Tibial nerve (tissue), 4 donors: ENCODE measurements around the gene BMP2K. TPM values are rescaled to one million over a fixed set of nuclear protein-coding genes. Genes with fewer than 3 reads are reported as not detected.

Experiments
- DNase-seq, 2 donors: peaks; one replicate each; pipeline ENCODE4 v3.0.0-alpha.2; 2019; ENCODE audit warnings: low spot score in 2 of 2
- H3K27ac ChIP-seq, 4 donors: fragments of 200-600 bp; sonication (generic) in 3 of 4; one replicate each; pipeline ENCODE4 v1.5.1; 2017 to 2019; ENCODE audit warnings: mild to moderate bottlenecking in 1 of 4
- H3K27me3 ChIP-seq, 2 donors: fragments of 200-600 bp; sonication (generic) in 1 of 2; one replicate each; pipeline versions ENCODE4 v1.5.1 to v1.6.0; 2017 to 2019
- H3K36me3 ChIP-seq, 3 donors: fragments of 200-600 bp; sonication (generic); one replicate each; pipeline ENCODE4 v1.5.1; 2018 to 2019
- H3K4me1 ChIP-seq, 4 donors: fragments of 200-600 bp; sonication (generic) in 3 of 4; one replicate each; pipeline ENCODE4 v1.5.1; 2017 to 2019
- H3K4me3 ChIP-seq, 4 donors: fragments of 200-600 bp; sonication (generic) in 3 of 4; one replicate each; pipeline ENCODE4 v1.5.1; 2017 to 2019; ENCODE audit warnings: mild to moderate bottlenecking in 1 of 4, moderate library complexity in 1 of 4
- H3K9me3 ChIP-seq, 4 donors: fragments of 200-600 bp; sonication (generic) in 3 of 4; one replicate each; pipeline ENCODE4 v1.5.1; 2017 to 2019
- CTCF ChIP-seq, 5 experiments: fragments of 200-600 bp in 3 of 5; fragments of 450-650 bp in 2 of 5; sonication (generic) in 3 of 5; IDR thresholded peaks; one replicate each; pipeline ENCODE4 v1.5.1; 2016 to 2019; ENCODE audit warnings: antibody characterized with exemption in 5 of 5, mild to moderate bottlenecking in 3 of 5, moderate library complexity in 2 of 5
- EP300 ChIP-seq, 2 donors: sonication (generic); formaldehyde crosslinking; IDR thresholded peaks; one replicate each; pipeline ENCODE4 v1.6.1; 2017; ENCODE audit warnings: antibody characterized with exemption in 2 of 2, mild to moderate bottlenecking in 1 of 2
- POLR2A ChIP-seq, 2 donors: fragments of 450-650 bp; IDR thresholded peaks; one replicate each; pipeline ENCODE4 v1.6.1; 2017; ENCODE audit warnings: antibody characterized with exemption in 2 of 2, mild to moderate bottlenecking in 2 of 2, moderate library complexity in 2 of 2
- WGBS, 2 donors: methylation state at CpG; one replicate each; pipeline ENCODE4 v1.1.5; 2018; 5-methylcytosine and 5-hydroxymethylcytosine counted together
- total RNA-seq, 4 donors: library from RNA; depleted of rRNA; stranded (reverse); fragments of >200 nt; gene quantifications; one replicate each; pipeline ENCODE4 v1.1.0, GENCODE V29; 2016

Gene BMP2K
- total RNA-seq, 4 donors from 2014 or later = 39.8 to 84.8 (median 67.0) TPM

DNA sequence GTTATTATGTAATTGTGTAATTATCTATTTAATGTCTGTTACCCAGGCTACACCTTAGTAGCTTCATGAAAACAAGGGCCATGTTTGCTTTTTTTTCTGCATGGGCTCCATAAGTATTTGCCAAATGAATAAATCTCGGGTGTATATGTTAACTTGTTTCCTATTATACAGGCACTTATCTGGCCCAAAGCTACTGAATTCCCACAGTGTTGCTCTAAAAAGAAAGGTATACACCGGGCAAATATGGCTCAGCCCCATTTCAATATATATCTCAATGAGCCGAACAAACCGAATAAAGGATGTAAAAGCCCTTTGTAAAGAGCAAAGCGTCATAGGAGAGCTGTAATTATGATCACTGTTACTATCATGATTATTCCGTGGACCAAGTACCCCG is 162.3 kb downstream of the BMP2K start:
- 3 to 4% methylated on average over 7 of the region's 7 CpGs for WGBS, 2 donors

GRCh38 chr4:78938868-78939666 is 162.9 kb downstream of the BMP2K start, which contains the start of gene PAQR3:
Gene PAQR3, minus strand, starts transcription at chr4:78939438. Its CDS starts 214 bp downstream, at chr4:78939224.
- Histone ChIP-seq H3K36me3 (no peaks in the 10 kb centered on the region), H3K4me1 (peaks cover 0 to 30% (median 2%) of the 10 kb centered on the region in 4 donors), H3K9me3 (no peaks in the 10 kb centered on the region), H3K27me3 (no peaks in the 10 kb centered on the region), H3K4me3 (peak within 1 kb of the TSS; percentile 72 to 95 (median 86)), H3K27ac (peak within 1 kb of the TSS; percentile 54 to 90 (median 75))
- TF ChIP-seq CTCF (IDR thresholded peaks at IDR 0.05) (peak in 2 of 5 experiments; percentile 13 to 44), POLR2A (IDR thresholded peaks at IDR 0.05) (peak; percentile 91 to 97), EP300 (IDR thresholded peaks at IDR 0.05) (peak in 1 of 2 donors; percentile 32)
- peak; percentile 74 to 79 for DNase-seq
- 1% methylated on average over 51 to 57 of the region's 77 CpGs for WGBS, 2 donors

More for the DNA sequence above, 162.3 kb downstream of the BMP2K start:
- peak overlapping the region; percentile 72 to 95 (median 86) for H3K4me3 ChIP-seq
- no peaks in the 10 kb centered on the region for H3K36me3 ChIP-seq
- H3K9me3 ChIP-seq = no peaks in the 10 kb centered on the region
- no peaks in the 10 kb centered on the region for H3K27me3 ChIP-seq
- H3K4me1 ChIP-seq = peaks cover 0 to 30% (median 2%) of the 10 kb centered on the region in 4 donors
- DNase-seq = no peak
- peak overlapping the region; percentile 54 to 90 (median 75) for H3K27ac ChIP-seq
- no peak for TF ChIP-seq POLR2A (IDR thresholded peaks at IDR 0.05)
- no peak for TF ChIP-seq EP300 (IDR thresholded peaks at IDR 0.05)
- TF ChIP-seq CTCF (IDR thresholded peaks at IDR 0.05) = no peak

DNA sequence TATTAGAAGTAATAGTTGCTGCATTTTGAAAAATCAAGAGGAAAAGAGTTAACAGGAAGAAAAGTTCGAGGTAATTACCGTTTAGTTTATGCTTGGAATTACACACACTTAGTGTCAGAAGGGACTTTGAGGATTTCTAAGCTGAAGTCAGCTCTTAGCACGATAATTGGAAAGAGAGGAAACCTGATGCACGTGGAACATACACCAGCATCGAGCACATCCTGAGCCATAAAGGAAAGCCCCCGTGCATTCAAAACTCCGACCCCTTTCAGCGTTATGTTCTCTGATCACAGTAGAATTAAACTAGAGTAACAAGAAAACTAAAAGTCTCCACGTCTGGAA is 163.5 kb downstream of the BMP2K start:
- H3K9me3 ChIP-seq = no peaks in the 10 kb centered on the region
- H3K27ac ChIP-seq = peak overlapping the region in 2 of 4 donors; percentile 81 to 90

GRCh38 chr4:78940752-78941151 is 164.6 kb downstream of the BMP2K start:
- TF ChIP-seq EP300 (IDR thresholded peaks at IDR 0.05) (no peak), CTCF (IDR thresholded peaks at IDR 0.05) (no peak), POLR2A (IDR thresholded peaks at IDR 0.05) (no peak)
- Histone ChIP-seq H3K27me3 (no peaks in the 10 kb centered on the region), H3K36me3 (no peaks in the 10 kb centered on the region), H3K4me1 (peaks cover 0 to 30% (median 2%) of the 10 kb centered on the region in 4 donors), H3K9me3 (no peaks in the 10 kb centered on the region), H3K4me3 (no peak overlapping the region), H3K27ac (no peak overlapping the region)
- WGBS, 2 donors = 84 to 96% methylated on average over 5 of the region's 5 CpGs
- no peak for DNase-seq

More for the DNA sequence above, 163.5 kb downstream of the BMP2K start:
- Histone ChIP-seq H3K36me3 (no peaks in the 10 kb centered on the region), H3K27me3 (no peaks in the 10 kb centered on the region), H3K4me3 (peak overlapping the region; percentile 11 to 88 (median 78)), H3K4me1 (peaks cover 0 to 30% (median 2%) of the 10 kb centered on the region in 4 donors)
- 0 to 1% methylated on average over 9 of the region's 9 CpGs for WGBS, 2 donors
- DNase-seq = no peak
- TF ChIP-seq CTCF (IDR thresholded peaks at IDR 0.05) = no peak

DNA sequence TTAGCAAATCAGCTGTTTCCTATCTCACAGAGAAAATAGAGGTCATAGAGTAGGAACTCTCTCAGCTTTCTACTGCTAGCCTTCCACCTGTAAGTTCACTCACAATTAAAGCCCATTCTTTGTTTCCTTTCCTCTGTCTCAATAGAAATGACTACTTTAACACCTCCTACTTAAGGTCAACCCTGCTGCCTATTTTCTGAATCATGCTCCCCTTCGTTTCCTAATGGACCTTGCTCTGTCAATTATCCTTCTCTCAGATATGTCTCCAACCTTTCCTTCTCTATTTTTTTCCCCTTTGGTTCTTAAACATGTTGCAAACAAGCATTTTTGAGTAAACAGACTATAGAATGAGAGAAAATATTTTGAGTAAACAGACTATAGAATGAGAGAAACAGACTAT is 168.2 kb downstream of the BMP2K start:
- DNase-seq = no peak
- WGBS, 2 donors = 47 to 51% methylated on average over 1 of the region's 1 CpG
- H3K27me3 ChIP-seq = no peaks in the 10 kb centered on the region
- H3K27ac ChIP-seq = no peak overlapping the region
- H3K4me1 ChIP-seq = peaks cover 0 to 9% (median 0%) of the 10 kb centered on the region in 4 donors
- H3K9me3 ChIP-seq = no peaks in the 10 kb centered on the region
- TF ChIP-seq CTCF (IDR thresholded peaks at IDR 0.05) (no peak), EP300 (IDR thresholded peaks at IDR 0.05) (no peak), POLR2A (IDR thresholded peaks at IDR 0.05) (no peak)
- no peak overlapping the region for H3K4me3 ChIP-seq
- no peaks in the 10 kb centered on the region for H3K36me3 ChIP-seq
